K562 (cell line): ENCODE results near the gene ALS2. TPM values are rescaled to one million over a fixed set of nuclear protein-coding genes. Genes with fewer than 3 reads are reported as not detected.

ENCODE experiments used
- ATAC-seq: fragments of 200-7000 bp; cut with Tn5 transposase; 3 replicates; pipeline ENCODE4 v1.9.1; 2020; ENCODE audit warnings: moderate library complexity
- BruUV-seq: library from RNA; stranded (reverse); fragments of 400-500 nt; replicated peaks from 2 replicates; lab custom pipeline; 2021; lab: Mats Ljungman, UMichigan
- CTCF ChIA-PET: fragments of 300-600 bp; formaldehyde crosslinking; extraction: SDS; loops from one replicate; lab custom pipeline; 2021; ENCODE audit warnings: low intra/inter-chr PET ratio; lab: Yijun Ruan, JAX
- POLR2A ChIA-PET: fragments of 300-600, 350-650 bp; sonication (Branson Sonifier 250); formaldehyde crosslinking; extraction: SDS; loops from one replicate; lab custom pipeline; 2021; ENCODE audit warnings: antibody characterized with exemption, inconsistent platforms; lab: Yijun Ruan, JAX
- DNase-seq, 4 experiments: peaks; one replicate each; pipeline versions ENCODE4 v3.0.0 to v3.0.0-alpha.2; 2011 to 2018; ENCODE audit warnings: low spot score in 3 of 4, mixed read lengths in 3 of 4; ENCODE audit errors: extremely low read depth in 1 of 4
- FAIRE-seq: peaks from 2 replicates; lab custom pipeline; 2011; peaks lifted over from hg19 to GRCh38; lab: Jason Lieb, UNC
- H2AFZ ChIP-seq: 2 replicates; pipeline ENCODE4 v1.6.0; 2011; ENCODE audit warnings: low read depth, low read length, control low read depth, inconsistent platforms
- H3K27ac ChIP-seq: fragments of 200-600 bp; 3 replicates; pipeline ENCODE4 v1.8.0; 2011; ENCODE audit warnings: low read depth, mild to moderate bottlenecking, control low read depth, inconsistent platforms, low read length, moderate library complexity, mixed read lengths; ENCODE audit errors: extremely low read depth
- H3K27me3 ChIP-seq, 2 experiments: fragments of 300-600 bp in 1 of 2; 2 replicates in 1 of 2; 3 replicates in 1 of 2; pipeline versions ENCODE4 v1.6.0 to v1.8.0; 2011; ENCODE audit warnings: inconsistent platforms in 2 of 2, low read length in 2 of 2, mild to moderate bottlenecking in 1 of 2, mixed read lengths in 1 of 2, moderate library complexity in 1 of 2; ENCODE audit not compliant: control insufficient read depth in 2 of 2, insufficient read depth in 2 of 2
- H3K36me3 ChIP-seq: fragments of 300-600 bp; 3 replicates; pipeline ENCODE4 v1.8.0; 2011; ENCODE audit warnings: mild to moderate bottlenecking, low read length, inconsistent platforms; ENCODE audit not compliant: control insufficient read depth, insufficient read depth
- H3K4me1 ChIP-seq, 2 experiments: fragments of 200-600 bp in 1 of 2; replicated peaks in 1 of 2; 2 replicates in 1 of 2; 3 replicates in 1 of 2; pipeline versions ENCODE4 v1.5.1 to v1.8.0; 2011; ENCODE audit warnings: inconsistent platforms in 2 of 2, low read length in 2 of 2, mild to moderate bottlenecking in 1 of 2, mixed read lengths in 1 of 2, moderate library complexity in 1 of 2; ENCODE audit not compliant: control insufficient read depth in 2 of 2, insufficient read depth in 2 of 2
- H3K4me2 ChIP-seq: 2 replicates; pipeline ENCODE4 v1.6.1; 2011; ENCODE audit warnings: low read length, control low read depth, inconsistent platforms, mixed read lengths; ENCODE audit not compliant: insufficient read depth
- H3K4me3 ChIP-seq: fragments of 200-600 bp; sonication (generic), shearing (Covaris generic); 2 replicates; pipeline ENCODE4 v1.5.1; 2016; ENCODE audit warnings: control low read depth, inconsistent platforms
- H3K79me2 ChIP-seq: fragments of 200-600 bp; 3 replicates; pipeline ENCODE4 v1.8.0; 2011; ENCODE audit warnings: low read length, inconsistent platforms; ENCODE audit not compliant: control insufficient read depth, insufficient read depth
- H3K9ac ChIP-seq, 2 experiments: 2 replicates each; pipeline versions ENCODE4 v1.6.0 to v1.6.1; 2011; ENCODE audit warnings: low read depth in 2 of 2, low read length in 2 of 2, control low read depth in 1 of 2, inconsistent platforms in 1 of 2, mild to moderate bottlenecking in 1 of 2, mixed read lengths in 1 of 2; ENCODE audit not compliant: insufficient read depth in 1 of 2
- H3K9me1 ChIP-seq: one replicate; pipeline ENCODE4 v1.6.0; 2011; ENCODE audit warnings: inconsistent platforms, mild to moderate bottlenecking, low read length, moderate library complexity; ENCODE audit not compliant: control insufficient read depth, insufficient read depth
- H3K9me3 ChIP-seq: replicated peaks from 2 replicates; pipeline ENCODE4 v1.5.1; 2011; ENCODE audit warnings: low read depth, low read length, inconsistent platforms; ENCODE audit not compliant: control insufficient read depth, insufficient read depth
- H4K20me1 ChIP-seq: replicated peaks from 2 replicates; pipeline ENCODE4 v1.6.1; 2011; ENCODE audit warnings: low read length, inconsistent platforms, mixed read lengths; ENCODE audit not compliant: control insufficient read depth, insufficient read depth
- ARID3A ChIP-seq: IDR thresholded peaks from 2 replicates; pipeline ENCODE4 v1.6.1; 2012; ENCODE audit warnings: low read depth, low read length, improper control_type of control experiment, borderline replicate concordance
- CREB3L1 ChIP-seq: fragments of 450-650 bp; IDR thresholded peaks from 2 replicates; pipeline ENCODE4 v1.6.1; 2014; ENCODE audit warnings: low read depth, mild to moderate bottlenecking, moderate library complexity, borderline replicate concordance
- HBP1 ChIP-seq: fragments of 450-650 bp; formaldehyde crosslinking; IDR thresholded peaks from 2 replicates; pipeline ENCODE4 v1.4.0; 2022; ENCODE audit warnings: missing genetic modification characterization
- HMBOX1 ChIP-seq: sonication (generic); IDR thresholded peaks from 2 replicates; pipeline ENCODE4 v1.6.1; 2016
- HNRNPL ChIP-seq: fragments of 200-400 bp; formaldehyde crosslinking; IDR thresholded peaks from 2 replicates; pipeline ENCODE4 v1.6.1; 2017; ENCODE audit warnings: low read depth, mild to moderate bottlenecking, low read length
- MXI1 ChIP-seq: IDR thresholded peaks from 2 replicates; pipeline ENCODE4 v1.6.1; 2011; ENCODE audit warnings: low read depth, mild to moderate bottlenecking, improper control_type of control experiment, low read length
- PCBP2 ChIP-seq: fragments of 200-400 bp; formaldehyde crosslinking; IDR thresholded peaks from 2 replicates; pipeline ENCODE4 v1.6.1; 2018; ENCODE audit warnings: low read length, low read depth, mild to moderate bottlenecking, moderate library complexity; ENCODE audit not compliant: poor library complexity, severe bottlenecking
- RBBP5 ChIP-seq: fragments of 200-600 bp; sonication (generic); IDR thresholded peaks from 2 replicates; pipeline ENCODE4 v1.6.1; 2012; ENCODE audit warnings: borderline replicate concordance, mild to moderate bottlenecking, low read length, control low read depth, inconsistent platforms; ENCODE audit not compliant: insufficient read depth, poor library complexity, severe bottlenecking
- ZNF589 ChIP-seq: fragments of 200-800 bp; sonication (Bioruptor generic); IDR thresholded peaks from 2 replicates; pipeline ENCODE4 v1.6.1; 2016; ENCODE audit warnings: low read depth, missing genetic modification characterization, missing compliant biosample characterization
- WGBS: fragments of 100-300 bp; shearing (Covaris generic); methylation state at CpG from one replicate; pipeline ENCODE4 v1.1.6; 2016; ENCODE audit warnings: low coverage, mixed read lengths; ENCODE audit not compliant: insufficient coverage; ENCODE audit errors: missing lambda C conversion rate; 5-methylcytosine and 5-hydroxymethylcytosine counted together
- in situ Hi-C: fragments of 300-500 bp; cut with MboI; formaldehyde crosslinking; loops from 4 replicates; pipeline ENCODE4 v1.15.0; 2018; ENCODE audit warnings: inconsistent platforms, mixed read lengths
- intact Hi-C: fragments of 100-400 bp; cut with micrococcal nuclease; formaldehyde crosslinking; loops from 2 replicates; pipeline ENCODE4 v1.14.2; 2022
- polyA plus RNA-seq, 8 experiments: library from polyadenylated mRNA; depleted of rRNA in 4 of 8; stranded (reverse) in 5 of 8; unstranded in 3 of 8; fragments of >200 nt; fragmentation: Nextera tagmentation in 2 of 8; fragmentation: Illumina TruSeq in 1 of 8; extraction: Ambion mirVana in 2 of 8; extraction: Trizol in 1 of 8; gene quantifications; 2 replicates each; pipeline versions ENCODE4 v1.2.1 to v1.2.3, GENCODE V29; 2011 to 2014; ENCODE audit warnings: inconsistent platforms in 1 of 8, missing spikeins in 1 of 8
- total RNA-seq, 7 experiments: library from RNA; depleted of rRNA in 6 of 7; stranded (reverse); fragments of >200 nt in 6 of 7; fragmentation: Illumina TruSeq in 2 of 7; extraction: Trizol in 2 of 7; gene quantifications; 2 replicates each; pipeline versions ENCODE4 v1.2.1 to v1.2.3, GENCODE V29; 2011 to 2021; ENCODE audit warnings: low replicate concordance in 1 of 7

ALS2 gene
- total and polyA plus RNA-seq, 9 of the 15 experiments (the other 6 are each of a cell fraction or from before 2014, with no cell fraction given), result 5.2 to 17.7 (median 11.6) TPM

GRCh38 chr2:201790291-201790690, 9.6 kb upstream of the ALS2 start:
- Histone ChIP-seq H3K4me3 (no peak overlapping the region), H3K4me1 (peaks cover 0 to 13% of the 10 kb centered on the region in 2 experiments; a peak in 3 of 5 replicates), H3K4me2 (no peak overlapping the region; the same call in 1 of the 2 replicates), H3K9me3 (no peaks in the 10 kb centered on the region), H3K9me1 (no peaks in the 10 kb centered on the region), H3K27me3 (no peaks in the 10 kb centered on the region), H4K20me1 (no peaks in the 10 kb centered on the region), H3K9ac (no peak overlapping the region), H3K27ac (no peak overlapping the region), H3K79me2 (no peaks in the 10 kb centered on the region), H3K36me3 (no peaks in the 10 kb centered on the region), H2AFZ (no peak overlapping the region)
- DNase-seq, result no peak
- ChIA-PET POLR2A (no interaction called here), CTCF (no interaction called here)
- no TSS peak for BruUV-seq
- in situ Hi-C loops (loop anchor here (5.0 kb wide), 1 partner anchor 387 kb away; no protein-coding TSS in a partner anchor), intact Hi-C loops (no loop called here)
- TF ChIP-seq RBBP5 (no peak), HMBOX1 (peak; percentile 38; the same call in 1 of the 2 replicates)
- 0% methylated on average over 3 of the region's 3 CpGs for WGBS
- ATAC-seq, result no peak
- FAIRE-seq, result no peak

GRCh38 chr2:201789395-201789794, 8.7 kb upstream of the ALS2 start:
- no peaks in the 10 kb centered on the region for H3K27me3 ChIP-seq
- WGBS, result 0% methylated on average over 2 of the region's 2 CpGs
- no peaks in the 10 kb centered on the region for H4K20me1 ChIP-seq
- H3K36me3 ChIP-seq, result no peaks in the 10 kb centered on the region
- no peak overlapping the region for H3K4me3 ChIP-seq
- no peak overlapping the region for H2AFZ ChIP-seq
- peaks cover 0 to 13% of the 10 kb centered on the region in 2 experiments; a peak in 3 of 5 replicates for H3K4me1 ChIP-seq
- H3K9me1 ChIP-seq, result no peaks in the 10 kb centered on the region
- no peaks in the 10 kb centered on the region for H3K9me3 ChIP-seq
- H3K79me2 ChIP-seq, result no peaks in the 10 kb centered on the region
- in situ Hi-C loops (no loop called here), intact Hi-C loops (no loop called here)
- no peak for ATAC-seq
- H3K27ac ChIP-seq, result no peak overlapping the region
- no peak for FAIRE-seq
- BruUV-seq, result no TSS peak
- ChIA-PET CTCF (no interaction called here), POLR2A (no interaction called here)
- no peak overlapping the region for H3K9ac ChIP-seq
- no peak overlapping the region for H3K4me2 ChIP-seq
- DNase-seq, result no peak
- TF ChIP-seq HNRNPL (no peak), CREB3L1 (no peak), MXI1 (no peak), ARID3A (no peak), PCBP2 (no peak), HBP1 (CRISPR knock-in tag) (no peak), ZNF589 (CRISPR knock-in tag) (no peak)
